ENCODE results near the gene ANKS1B.
"Not testable (repeated sequence)": the region's sequence is repeated elsewhere in the genome, so short reads cannot be mapped to it uniquely, and the experiment has no call there.

Gene ANKS1B

GRCh38 chr12:99746538-99746937 is 238.2 kb downstream of the ANKS1B start:
- DNase-seq = no peak

- no peak for DNase-seq
Observed at GRCh38 chr12:99745895-99746294, 238.8 kb downstream of the ANKS1B start.

- DNase-seq = no peak
Observed at GRCh38 chr12:99745121-99745520, 239.6 kb downstream of the ANKS1B start.

- DNase-seq = no peak
Observed at GRCh38 chr12:99736760-99737269, 247.9 kb downstream of the ANKS1B start.

- no peak for DNase-seq
Observed at GRCh38 chr12:99732131-99732530, 252.6 kb downstream of the ANKS1B start.

- no peak for DNase-seq
Observed at GRCh38 chr12:99722690-99723486, 261.8 kb downstream of the ANKS1B start.

- DNase-seq = no peak
Observed at GRCh38 chr12:99721715-99722275, 262.9 kb downstream of the ANKS1B start.

- DNase-seq = not testable (repeated sequence)
Observed at GRCh38 chr12:99720083-99720465, 264.7 kb downstream of the ANKS1B start.

- DNase-seq = not testable (repeated sequence)
Observed at GRCh38 chr12:99719411-99720082, 265.2 kb downstream of the ANKS1B start.

- DNase-seq = not testable (repeated sequence)
Observed at GRCh38 chr12:99715841-99716510, 268.8 kb downstream of the ANKS1B start.

GRCh38 chr12:99714921-99715320 is 269.8 kb downstream of the ANKS1B start:
- DNase-seq = not testable (repeated sequence)

GRCh38 chr12:99713946-99714520 is 270.7 kb downstream of the ANKS1B start:
- DNase-seq = no peak

GRCh38 chr12:99712281-99712680 is 272.5 kb downstream of the ANKS1B start:
- DNase-seq = no peak

- no peak for DNase-seq
Observed at GRCh38 chr12:99711246-99711645, 273.5 kb downstream of the ANKS1B start.

GRCh38 chr12:99709619-99710018 is 275.1 kb downstream of the ANKS1B start:
- DNase-seq = no peak

GRCh38 chr12:99709116-99709515 is 275.6 kb downstream of the ANKS1B start:
- DNase-seq = no peak

- DNase-seq = no peak
Observed at GRCh38 chr12:99707883-99708282, 276.9 kb downstream of the ANKS1B start.

- no peak for DNase-seq
Observed at GRCh38 chr12:99706736-99707473, 277.8 kb downstream of the ANKS1B start.

GRCh38 chr12:99704458-99704857 is 280.3 kb downstream of the ANKS1B start:
- DNase-seq = no peak

GRCh38 chr12:99704036-99704435 is 280.7 kb downstream of the ANKS1B start:
- DNase-seq = no peak

- no peak for DNase-seq
Observed at GRCh38 chr12:99700032-99700431, 284.7 kb downstream of the ANKS1B start.

GRCh38 chr12:99695050-99695449 is 289.7 kb downstream of the ANKS1B start:
- no peak for DNase-seq
